ENCODE measurements around the gene CEP57L1.

DNA sequence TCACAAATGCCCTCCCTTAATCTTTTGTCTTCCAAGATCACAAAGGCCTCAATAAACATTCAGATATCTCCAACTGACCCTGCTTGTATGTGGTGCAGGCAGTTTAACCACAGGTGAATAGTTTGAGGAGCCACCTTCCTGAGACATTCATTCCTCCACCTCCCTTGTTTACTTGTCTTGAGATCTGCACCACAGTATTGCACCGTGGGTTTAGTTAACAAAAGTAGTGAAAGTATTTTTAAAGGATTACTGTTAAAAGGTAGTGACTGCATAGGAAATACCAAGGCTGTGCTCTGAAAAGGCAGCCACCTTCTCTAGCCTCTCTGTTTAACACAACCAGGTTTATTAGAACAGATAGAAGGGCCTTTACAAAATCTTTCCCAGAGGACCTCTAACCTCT lies 47.1 kb upstream of the CEP57L1 start:
- TF ChIP-seq CTCF (IDR thresholded peaks at IDR 0.05) (no peak), POLR2A (IDR thresholded peaks at IDR 0.05) (no peak)

Measured in uterus (tissue), 2 donors.